ENCODE data around the gene DLGAP1.

DLGAP1 gene

GRCh38 chr18:4144201-4144600 is 310.9 kb downstream of the DLGAP1 start:
- Histone ChIP-seq H3K36me3 (ENCODE audit: control insufficient read depth, insufficient read depth, low read length) (no peaks in the 10 kb centered on the region), H3K27ac (ENCODE audit: insufficient read depth, low read depth, low read length, poor library complexity, severe bottlenecking) (no peak overlapping the region), H3K27me3 (ENCODE audit: control insufficient read depth, insufficient read depth, low read length, poor library complexity, severe bottlenecking) (no peaks in the 10 kb centered on the region), H3K9me3 (ENCODE audit: control insufficient read depth, low read length) (no peaks in the 10 kb centered on the region), H3K4me3 (ENCODE audit: insufficient read depth, low read depth, low read length) (no peak overlapping the region), H3K4me1 (ENCODE audit: control insufficient read depth, insufficient read depth, low read length) (no peaks in the 10 kb centered on the region)
- WGBS, 2 experiments: 0 to 19% methylated on average over 1 of the region's 1 CpG

DNA sequence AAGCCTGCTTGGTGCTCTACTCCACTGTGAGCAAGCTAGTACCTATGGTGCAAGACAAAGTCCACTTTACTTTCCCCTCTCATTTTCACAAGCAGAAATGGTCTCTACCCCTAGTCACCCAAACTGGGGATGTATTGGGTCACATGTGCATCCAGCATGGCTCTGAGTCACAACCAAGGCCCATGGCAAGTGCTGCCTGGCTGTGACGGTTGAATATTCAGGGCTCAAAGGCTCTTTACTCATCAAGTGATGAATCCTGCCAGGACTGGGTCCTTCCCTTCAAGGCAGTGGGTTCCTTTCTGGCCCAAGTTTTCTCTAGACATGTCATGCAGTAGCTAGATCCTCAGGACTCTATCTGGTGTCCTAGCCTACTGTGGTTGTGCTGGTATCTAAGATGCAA is 311.5 kb downstream of the DLGAP1 start:
- Histone ChIP-seq H3K36me3 (ENCODE audit: control insufficient read depth, insufficient read depth, low read length) (no peaks in the 10 kb centered on the region), H3K27ac (ENCODE audit: insufficient read depth, low read depth, low read length, poor library complexity, severe bottlenecking) (no peak overlapping the region), H3K27me3 (ENCODE audit: control insufficient read depth, insufficient read depth, low read length, poor library complexity, severe bottlenecking) (no peaks in the 10 kb centered on the region), H3K4me1 (ENCODE audit: control insufficient read depth, insufficient read depth, low read length) (no peaks in the 10 kb centered on the region), H3K4me3 (ENCODE audit: insufficient read depth, low read depth, low read length) (no peak overlapping the region), H3K9me3 (ENCODE audit: control insufficient read depth, low read length) (no peaks in the 10 kb centered on the region)
- 95 to 98% methylated on average over 1 of the region's 1 CpG for WGBS, 2 experiments

DNA sequence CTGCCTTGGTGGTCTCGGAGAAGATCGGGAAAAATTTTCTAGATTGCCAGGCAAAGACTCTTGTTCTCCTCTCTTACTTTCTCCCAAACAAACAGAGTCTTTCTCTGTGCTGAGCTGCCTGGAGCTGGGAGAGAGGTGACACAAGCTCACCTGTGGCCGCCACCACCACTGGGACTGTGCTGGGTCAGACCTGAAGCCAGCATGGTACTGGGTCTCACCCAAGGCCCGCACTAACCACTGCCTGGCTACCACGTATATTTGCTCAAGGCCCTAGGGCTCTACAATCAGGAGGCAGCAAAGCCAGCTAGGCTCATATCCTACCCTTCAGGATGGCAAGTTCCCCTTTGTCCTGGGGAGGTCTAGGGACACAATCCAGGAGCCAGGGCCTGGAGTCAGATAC is 312.2 kb downstream of the DLGAP1 start:
- WGBS, 2 experiments: 93 to 97% methylated on average over 5 of the region's 5 CpGs
- Histone ChIP-seq H3K9me3 (ENCODE audit: control insufficient read depth, low read length) (no peaks in the 10 kb centered on the region), H3K27ac (ENCODE audit: insufficient read depth, low read depth, low read length, poor library complexity, severe bottlenecking) (no peak overlapping the region), H3K27me3 (ENCODE audit: control insufficient read depth, insufficient read depth, low read length, poor library complexity, severe bottlenecking) (no peaks in the 10 kb centered on the region), H3K4me3 (ENCODE audit: insufficient read depth, low read depth, low read length) (no peak overlapping the region), H3K36me3 (ENCODE audit: control insufficient read depth, insufficient read depth, low read length) (no peaks in the 10 kb centered on the region), H3K4me1 (ENCODE audit: control insufficient read depth, insufficient read depth, low read length) (no peaks in the 10 kb centered on the region)

DNA sequence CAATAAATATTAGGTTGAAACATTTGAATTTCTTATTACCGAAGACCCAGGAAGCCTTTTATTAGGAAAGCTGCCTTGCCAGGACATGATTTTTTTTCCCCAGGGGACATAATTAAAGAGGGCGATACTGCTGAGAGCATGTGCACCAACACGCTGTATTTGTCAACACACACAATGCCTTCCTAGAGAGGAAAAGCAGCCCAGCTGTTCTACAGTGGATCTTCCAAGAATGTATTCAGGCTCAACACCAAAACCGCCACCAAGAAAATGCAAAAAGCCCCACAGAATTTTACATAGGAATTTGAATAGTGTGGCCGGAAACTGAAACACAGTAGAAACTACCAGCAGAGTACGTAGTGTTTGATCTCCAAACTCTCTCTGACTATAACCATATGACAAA is 320.4 kb downstream of the DLGAP1 start:
- Histone ChIP-seq H3K9me3 (ENCODE audit: control insufficient read depth, low read length) (no peaks in the 10 kb centered on the region), H3K36me3 (ENCODE audit: control insufficient read depth, insufficient read depth, low read length) (no peaks in the 10 kb centered on the region), H3K27ac (ENCODE audit: insufficient read depth, low read depth, low read length, poor library complexity, severe bottlenecking) (no peak overlapping the region), H3K4me1 (ENCODE audit: control insufficient read depth, insufficient read depth, low read length) (peaks cover 4% of the 10 kb centered on the region), H3K27me3 (ENCODE audit: control insufficient read depth, insufficient read depth, low read length, poor library complexity, severe bottlenecking) (no peaks in the 10 kb centered on the region), H3K4me3 (ENCODE audit: insufficient read depth, low read depth, low read length) (no peak overlapping the region)
- WGBS, 2 experiments: 16 to 26% methylated on average over 6 of the region's 6 CpGs

DNA sequence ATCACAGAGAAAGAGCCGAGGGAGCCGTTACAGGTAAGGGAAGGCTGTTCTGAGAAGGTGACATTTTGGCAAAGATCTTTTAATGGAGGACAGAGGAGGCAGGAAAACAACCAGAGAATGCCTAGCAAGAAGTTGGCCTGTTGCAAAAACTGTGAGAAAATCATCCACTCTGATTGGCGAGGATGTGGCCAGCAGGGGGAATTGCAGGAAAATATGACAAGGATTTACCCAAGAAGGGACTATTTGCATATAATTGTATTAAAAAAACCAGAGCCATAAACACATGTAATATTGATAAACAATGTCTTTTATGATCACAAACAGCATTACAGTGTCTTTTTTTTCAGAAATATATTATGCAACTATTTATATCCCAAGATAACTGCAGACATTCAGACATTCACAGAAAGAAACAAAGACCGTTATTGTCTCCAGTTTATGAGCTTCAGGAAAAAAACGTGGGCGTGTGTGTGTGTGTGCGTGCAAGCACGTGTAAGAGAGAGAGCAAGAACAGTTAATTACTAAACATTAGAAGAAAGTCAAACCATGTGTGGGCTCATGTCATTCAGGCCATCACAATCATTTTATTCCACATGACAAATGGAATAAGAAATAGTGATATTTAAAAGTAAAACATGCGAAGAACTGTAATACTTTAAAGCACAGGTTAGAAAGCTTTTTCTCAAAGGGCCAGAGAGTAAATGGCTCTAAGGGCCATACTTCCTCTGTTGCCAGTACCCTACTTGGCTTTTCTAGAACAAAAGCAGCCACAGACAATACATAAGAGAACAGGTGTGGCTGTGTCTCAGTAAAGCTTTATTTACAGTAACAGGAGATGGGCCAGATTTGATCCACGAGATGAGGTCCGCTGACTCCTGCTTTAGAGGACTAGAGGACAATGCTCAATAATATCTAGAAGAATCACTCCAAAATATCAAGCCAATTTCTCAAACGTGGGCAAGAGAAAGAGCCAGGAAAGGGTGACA is 324.1 kb downstream of the DLGAP1 start:
- H3K27me3 ChIP-seq (ENCODE audit: control insufficient read depth, insufficient read depth, low read length, poor library complexity, severe bottlenecking): no peaks in the 10 kb centered on the region
- WGBS, 2 experiments: 87 to 91% methylated on average over 12 of the region's 12 CpGs
- peaks cover 5% of the 10 kb centered on the region for H3K4me1 ChIP-seq (ENCODE audit: control insufficient read depth, insufficient read depth, low read length)
- H3K9me3 ChIP-seq (ENCODE audit: control insufficient read depth, low read length): no peaks in the 10 kb centered on the region
- no peaks in the 10 kb centered on the region for H3K36me3 ChIP-seq (ENCODE audit: control insufficient read depth, insufficient read depth, low read length)
- H3K4me3 ChIP-seq (ENCODE audit: insufficient read depth, low read depth, low read length): no peak overlapping the region
- H3K27ac ChIP-seq (ENCODE audit: insufficient read depth, low read depth, low read length, poor library complexity, severe bottlenecking): no peak overlapping the region

GRCh38 chr18:4126939-4127338 is 328.2 kb downstream of the DLGAP1 start:
- Histone ChIP-seq H3K27ac (ENCODE audit: insufficient read depth, low read depth, low read length, poor library complexity, severe bottlenecking) (no peak overlapping the region), H3K36me3 (ENCODE audit: control insufficient read depth, insufficient read depth, low read length) (no peaks in the 10 kb centered on the region), H3K9me3 (ENCODE audit: control insufficient read depth, low read length) (no peaks in the 10 kb centered on the region), H3K27me3 (ENCODE audit: control insufficient read depth, insufficient read depth, low read length, poor library complexity, severe bottlenecking) (no peaks in the 10 kb centered on the region), H3K4me1 (ENCODE audit: control insufficient read depth, insufficient read depth, low read length) (peaks cover 22% of the 10 kb centered on the region), H3K4me3 (ENCODE audit: insufficient read depth, low read depth, low read length) (no peak overlapping the region)
- WGBS, 2 experiments: 77 to 100% methylated on average over 1 of the region's 1 CpG

DNA sequence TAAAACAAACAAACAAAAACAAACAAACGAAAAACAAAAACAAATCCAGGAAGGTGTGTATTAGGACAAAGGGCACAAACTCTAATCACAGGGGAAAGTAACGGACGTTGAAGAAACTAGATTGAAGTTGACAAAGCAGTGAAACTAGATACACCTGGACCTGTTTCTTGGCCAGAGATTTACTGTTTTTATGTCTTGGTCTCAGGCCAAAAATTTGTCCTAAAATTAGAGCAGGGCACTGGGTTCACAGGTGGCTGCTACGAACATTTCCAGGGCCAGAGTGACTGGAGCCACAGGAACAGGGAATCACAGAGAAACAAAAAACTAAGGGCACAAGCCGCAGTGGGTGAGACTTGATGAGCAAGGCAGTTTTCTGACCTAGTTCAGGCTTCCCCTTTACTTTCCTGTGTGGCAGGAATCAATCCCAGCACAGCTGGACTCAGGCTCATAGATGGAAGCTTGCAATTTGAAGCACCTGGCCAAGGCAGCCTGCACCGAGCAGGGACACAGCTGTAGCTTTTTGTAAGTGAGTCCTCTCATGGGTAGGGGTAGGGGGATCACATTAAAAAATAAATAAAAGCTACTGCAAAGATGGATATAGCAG is 329.4 kb downstream of the DLGAP1 start:
- 66 to 69% methylated on average over 5 to 6 of the region's 6 CpGs for WGBS, 2 experiments
- H3K4me1 ChIP-seq (ENCODE audit: control insufficient read depth, insufficient read depth, low read length): peaks cover 18% of the 10 kb centered on the region
- peak overlapping the region; percentile 11 for H3K27ac ChIP-seq (ENCODE audit: insufficient read depth, low read depth, low read length, poor library complexity, severe bottlenecking)

GRCh38 chr18:4125224-4125623 is 329.9 kb downstream of the DLGAP1 start:
- no peaks in the 10 kb centered on the region for H3K9me3 ChIP-seq (ENCODE audit: control insufficient read depth, low read length)
- no peaks in the 10 kb centered on the region for H3K36me3 ChIP-seq (ENCODE audit: control insufficient read depth, insufficient read depth, low read length)
- no peak overlapping the region for H3K4me3 ChIP-seq (ENCODE audit: insufficient read depth, low read depth, low read length)
- H3K27ac ChIP-seq (ENCODE audit: insufficient read depth, low read depth, low read length, poor library complexity, severe bottlenecking): peak overlapping the region; percentile 11
- H3K4me1 ChIP-seq (ENCODE audit: control insufficient read depth, insufficient read depth, low read length): peaks cover 18% of the 10 kb centered on the region
- H3K27me3 ChIP-seq (ENCODE audit: control insufficient read depth, insufficient read depth, low read length, poor library complexity, severe bottlenecking): no peaks in the 10 kb centered on the region

More for the DNA sequence above, 329.4 kb downstream of the DLGAP1 start:
- no peak overlapping the region for H3K4me3 ChIP-seq (ENCODE audit: insufficient read depth, low read depth, low read length)
- no peaks in the 10 kb centered on the region for H3K27me3 ChIP-seq (ENCODE audit: control insufficient read depth, insufficient read depth, low read length, poor library complexity, severe bottlenecking)
- no peaks in the 10 kb centered on the region for H3K9me3 ChIP-seq (ENCODE audit: control insufficient read depth, low read length)
- H3K36me3 ChIP-seq (ENCODE audit: control insufficient read depth, insufficient read depth, low read length): no peaks in the 10 kb centered on the region

DNA sequence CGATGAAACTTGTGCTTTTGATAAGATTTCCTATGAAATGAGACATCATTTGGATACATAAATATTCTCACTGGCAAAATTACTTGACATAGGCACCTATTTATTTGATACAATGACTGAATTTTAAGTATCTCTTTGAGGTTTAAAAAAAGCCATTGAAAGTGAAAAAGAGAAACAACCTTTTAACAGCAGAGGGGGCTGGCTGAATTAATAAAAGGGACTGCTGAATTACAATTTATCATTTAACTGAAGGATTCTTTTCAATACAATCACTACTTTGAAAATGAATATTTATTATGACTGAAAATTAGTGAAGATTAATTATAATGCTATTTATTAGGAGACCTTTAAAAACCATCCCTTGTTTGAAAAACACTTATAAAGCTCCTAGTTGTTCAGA is 335.3 kb downstream of the DLGAP1 start:
- H3K36me3 ChIP-seq (ENCODE audit: control insufficient read depth, insufficient read depth, low read length): no peaks in the 10 kb centered on the region
- no peaks in the 10 kb centered on the region for H3K27me3 ChIP-seq (ENCODE audit: control insufficient read depth, insufficient read depth, low read length, poor library complexity, severe bottlenecking)
- no peaks in the 10 kb centered on the region for H3K9me3 ChIP-seq (ENCODE audit: control insufficient read depth, low read length)
- no peak overlapping the region for H3K4me3 ChIP-seq (ENCODE audit: insufficient read depth, low read depth, low read length)
- WGBS, 2 experiments: 38% methylated on average over 1 of the region's 1 CpG; no CpG with 5 or more reads in 1 of the 2 experiments
- H3K27ac ChIP-seq (ENCODE audit: insufficient read depth, low read depth, low read length, poor library complexity, severe bottlenecking): no peak overlapping the region
- peaks cover 5% of the 10 kb centered on the region for H3K4me1 ChIP-seq (ENCODE audit: control insufficient read depth, insufficient read depth, low read length)

GRCh38 chr18:4119127-4119648 is 335.9 kb downstream of the DLGAP1 start:
- Histone ChIP-seq H3K9me3 (ENCODE audit: control insufficient read depth, low read length) (no peaks in the 10 kb centered on the region), H3K36me3 (ENCODE audit: control insufficient read depth, insufficient read depth, low read length) (no peaks in the 10 kb centered on the region), H3K27me3 (ENCODE audit: control insufficient read depth, insufficient read depth, low read length, poor library complexity, severe bottlenecking) (no peaks in the 10 kb centered on the region), H3K27ac (ENCODE audit: insufficient read depth, low read depth, low read length, poor library complexity, severe bottlenecking) (no peak overlapping the region), H3K4me1 (ENCODE audit: control insufficient read depth, insufficient read depth, low read length) (peaks cover 3% of the 10 kb centered on the region), H3K4me3 (ENCODE audit: insufficient read depth, low read depth, low read length) (no peak overlapping the region)
- 19% methylated on average over 7 of the region's 7 CpGs for WGBS, 2 experiments
